Chondrocyte (in vitro differentiated cells): ENCODE data around the gene VWC2. TPM values are rescaled to one million over a fixed set of nuclear protein-coding genes. Genes with fewer than 3 reads are reported as not detected.
"Not testable (repeated sequence)": the region's sequence is repeated elsewhere in the genome, so short reads cannot be mapped to it uniquely, and the experiment has no call there.

ENCODE experiments used
- DNase-seq: peaks from one replicate; pipeline ENCODE4 v3.0.0; 2021; ENCODE audit warnings: mixed read lengths, low spot score
- H3K27ac Mint-ChIP-seq: one replicate; pipeline ENCODE4 v1.8.0; 2021; ENCODE audit warnings: mild to moderate bottlenecking, moderate library complexity, mixed read lengths; ENCODE audit not compliant: unreplicated experiment
- H3K27me3 Mint-ChIP-seq: 2 replicates; pipeline ENCODE4 v1.8.0; 2021; ENCODE audit warnings: low read depth, mixed read lengths
- H3K36me3 Mint-ChIP-seq: 2 replicates; pipeline ENCODE4 v1.8.0; 2021; ENCODE audit warnings: low read depth, mixed read lengths
- H3K4me1 Mint-ChIP-seq: 2 replicates; pipeline ENCODE4 v1.8.0; 2021; ENCODE audit warnings: low read depth, mild to moderate bottlenecking, mixed read lengths
- H3K4me3 Mint-ChIP-seq: one replicate; pipeline ENCODE4 v1.8.0; 2021; ENCODE audit warnings: mild to moderate bottlenecking, moderate library complexity, mixed read lengths; ENCODE audit not compliant: unreplicated experiment
- H3K9me3 Mint-ChIP-seq: 2 replicates; pipeline ENCODE4 v1.8.0; 2021; ENCODE audit warnings: low read depth, mixed read lengths
- total RNA-seq: library from RNA; stranded (reverse); gene quantifications from 3 replicates; pipeline ENCODE4 v1.2.1, GENCODE V29; 2021
- TF ChIP-seq, protein P1 (sequence below): fragments of 200-600 bp; sonication (generic); IDR thresholded peaks from 2 replicates; pipeline ENCODE4 v1.5.0; 2021; ENCODE audit warnings: antibody characterized with exemption, mild to moderate bottlenecking, moderate library complexity

Gene VWC2
- total RNA-seq, 1 donor from 2014 or later, result not detected

DNA sequence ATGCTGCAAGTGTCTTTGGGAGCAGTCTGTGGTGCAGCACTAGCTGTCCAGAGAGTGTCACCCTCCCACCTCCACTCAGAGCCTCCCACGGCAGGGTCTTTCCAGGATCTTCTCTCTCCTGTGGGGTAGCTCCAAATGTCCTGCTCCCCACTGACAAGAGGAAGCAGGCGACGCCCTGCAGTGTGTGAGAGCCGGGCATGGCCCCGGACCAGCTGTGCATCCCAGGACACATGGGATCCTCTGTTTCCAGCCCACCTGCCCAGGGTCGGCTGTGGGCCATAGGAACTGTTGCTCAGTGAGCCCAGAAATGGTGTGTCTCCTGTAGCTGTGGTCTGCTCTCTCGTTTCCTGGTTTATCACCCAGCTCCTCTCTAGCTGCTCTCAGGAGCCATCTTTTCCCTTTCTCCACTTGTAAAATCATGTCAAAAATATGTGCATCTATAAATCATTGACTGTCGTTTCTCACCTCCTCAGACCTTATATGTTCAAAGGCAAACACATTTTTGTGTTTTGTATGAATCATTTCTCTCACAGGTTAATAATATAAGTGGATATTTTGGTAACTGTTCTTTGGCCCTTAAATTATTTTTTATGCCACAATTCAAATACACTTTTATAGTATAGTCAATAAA lies 74.9 kb downstream of the VWC2 start:
- Mint-ChIP-seq H3K4me3 (no peak overlapping the region), H3K27ac (no peak overlapping the region), H3K27me3 (peaks cover 10% of the 10 kb centered on the region), H3K36me3 (no peaks in the 10 kb centered on the region), H3K9me3 (no peaks in the 10 kb centered on the region), H3K4me1 (no peaks in the 10 kb centered on the region)
- TF ChIP-seq, protein P1, sequence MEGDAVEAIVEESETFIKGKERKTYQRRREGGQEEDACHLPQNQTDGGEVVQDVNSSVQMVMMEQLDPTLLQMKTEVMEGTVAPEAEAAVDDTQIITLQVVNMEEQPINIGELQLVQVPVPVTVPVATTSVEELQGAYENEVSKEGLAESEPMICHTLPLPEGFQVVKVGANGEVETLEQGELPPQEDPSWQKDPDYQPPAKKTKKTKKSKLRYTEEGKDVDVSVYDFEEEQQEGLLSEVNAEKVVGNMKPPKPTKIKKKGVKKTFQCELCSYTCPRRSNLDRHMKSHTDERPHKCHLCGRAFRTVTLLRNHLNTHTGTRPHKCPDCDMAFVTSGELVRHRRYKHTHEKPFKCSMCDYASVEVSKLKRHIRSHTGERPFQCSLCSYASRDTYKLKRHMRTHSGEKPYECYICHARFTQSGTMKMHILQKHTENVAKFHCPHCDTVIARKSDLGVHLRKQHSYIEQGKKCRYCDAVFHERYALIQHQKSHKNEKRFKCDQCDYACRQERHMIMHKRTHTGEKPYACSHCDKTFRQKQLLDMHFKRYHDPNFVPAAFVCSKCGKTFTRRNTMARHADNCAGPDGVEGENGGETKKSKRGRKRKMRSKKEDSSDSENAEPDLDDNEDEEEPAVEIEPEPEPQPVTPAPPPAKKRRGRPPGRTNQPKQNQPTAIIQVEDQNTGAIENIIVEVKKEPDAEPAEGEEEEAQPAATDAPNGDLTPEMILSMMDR, result no peak
- DNase-seq, result no peak

DNA sequence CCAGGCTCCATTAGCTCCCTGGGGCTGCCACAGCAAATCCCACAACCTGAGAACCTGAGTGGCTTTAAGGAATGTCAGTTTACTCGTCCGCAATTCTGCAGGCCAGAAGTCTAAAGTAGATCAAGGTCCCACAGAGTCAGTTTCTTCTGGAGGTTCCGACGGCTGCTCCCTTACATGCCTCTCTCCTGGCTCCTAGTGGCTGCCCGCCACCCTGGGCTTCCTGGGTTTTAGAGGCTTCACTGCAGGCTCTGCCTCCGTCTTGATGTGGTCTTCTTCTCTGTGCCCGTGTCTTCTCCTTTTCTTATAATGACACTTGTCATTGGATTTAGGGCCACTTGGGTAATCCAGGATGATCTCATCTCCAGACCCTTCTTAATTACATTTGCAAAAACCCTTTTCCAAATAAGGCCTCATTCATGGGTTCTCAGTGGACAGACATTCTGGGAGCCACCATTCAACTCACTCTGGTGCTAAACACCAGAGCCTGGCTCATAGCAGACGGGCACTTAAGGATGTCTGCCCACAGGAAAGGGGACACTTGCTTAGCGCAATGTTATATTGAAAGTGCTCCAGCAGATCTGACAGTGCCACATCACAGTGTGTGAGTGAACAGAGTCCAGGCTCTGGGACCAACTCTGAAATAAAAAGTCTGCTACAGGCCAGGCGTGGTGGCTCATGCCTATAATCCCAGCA lies 77.6 kb downstream of the VWC2 start:
- no peak overlapping the region for H3K4me3 Mint-ChIP-seq
- TF ChIP-seq, protein P1, result no peak
- no peaks in the 10 kb centered on the region for H3K36me3 Mint-ChIP-seq
- no peak for DNase-seq
- H3K27ac Mint-ChIP-seq, result no peak overlapping the region
- H3K27me3 Mint-ChIP-seq, result peaks cover 12% of the 10 kb centered on the region
- H3K4me1 Mint-ChIP-seq, result no peaks in the 10 kb centered on the region
- H3K9me3 Mint-ChIP-seq, result no peaks in the 10 kb centered on the region

DNA sequence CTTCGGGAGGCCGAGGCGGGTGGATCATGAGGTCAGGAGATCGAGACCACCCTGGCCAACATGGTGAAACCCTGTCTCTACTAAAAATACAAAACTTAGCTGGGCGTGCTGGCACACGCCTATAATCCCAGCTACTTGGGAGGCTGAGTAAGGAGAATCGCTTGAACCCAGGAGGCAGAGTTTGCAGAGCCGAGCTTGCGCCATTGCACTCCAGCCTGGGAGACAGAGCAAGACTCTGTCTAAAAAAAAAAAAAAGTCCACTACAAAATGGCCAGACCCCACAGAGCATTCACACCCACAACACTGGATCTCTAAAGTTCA lies 78.1 kb downstream of the VWC2 start:
- H3K36me3 Mint-ChIP-seq, H3K27me3 Mint-ChIP-seq, DNase-seq, H3K4me3 Mint-ChIP-seq, H3K9me3 Mint-ChIP-seq, H3K4me1 Mint-ChIP-seq, H3K27ac Mint-ChIP-seq: not testable (repeated sequence)

DNA sequence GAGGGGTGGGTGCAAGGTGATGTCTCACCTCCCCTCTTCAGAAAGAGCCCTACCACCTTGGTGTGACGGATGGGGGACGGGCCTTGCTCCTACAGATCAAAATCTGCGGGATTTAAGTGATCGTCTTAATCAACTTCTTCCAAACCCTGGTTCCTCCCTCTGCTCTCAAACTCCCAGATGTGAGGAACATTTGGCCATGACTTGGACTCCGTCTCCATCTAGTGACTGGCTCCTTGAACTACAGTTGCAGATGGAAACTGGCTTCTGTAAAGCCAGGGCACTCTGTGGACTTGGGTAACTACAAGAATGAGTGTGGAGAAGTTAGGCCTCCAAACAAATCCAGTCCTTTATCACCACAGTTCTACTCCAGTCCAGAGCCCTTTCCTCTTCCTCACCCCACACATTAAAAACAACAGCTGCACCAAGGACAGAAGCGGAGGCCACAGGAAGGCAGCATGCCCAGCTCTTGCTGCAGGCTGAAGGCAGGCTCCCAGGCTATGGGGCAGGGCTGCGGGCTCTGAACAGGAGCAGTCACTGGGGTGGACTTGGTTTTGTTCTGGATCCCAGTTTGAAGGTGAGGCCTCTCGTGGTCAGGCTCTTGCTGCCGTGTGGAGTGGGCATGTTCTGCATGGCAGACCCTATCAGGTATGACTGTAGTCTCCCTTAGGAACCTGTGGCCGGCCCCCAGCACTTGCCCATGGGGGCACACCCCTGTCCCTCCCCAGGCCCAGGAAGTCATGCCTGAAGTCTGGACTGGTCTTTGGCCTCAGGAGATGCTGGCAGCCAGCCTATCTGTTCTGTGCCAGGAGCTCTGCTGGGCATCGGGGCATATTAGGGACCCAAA lies 79.4 kb downstream of the VWC2 start:
- Mint-ChIP-seq H3K27me3 (peaks cover 9% of the 10 kb centered on the region), H3K4me1 (no peaks in the 10 kb centered on the region), H3K4me3 (no peak overlapping the region), H3K36me3 (no peaks in the 10 kb centered on the region), H3K9me3 (no peaks in the 10 kb centered on the region), H3K27ac (no peak overlapping the region)
- DNase-seq, result no peak
- TF ChIP-seq, protein P1, result peak; percentile 83

DNA sequence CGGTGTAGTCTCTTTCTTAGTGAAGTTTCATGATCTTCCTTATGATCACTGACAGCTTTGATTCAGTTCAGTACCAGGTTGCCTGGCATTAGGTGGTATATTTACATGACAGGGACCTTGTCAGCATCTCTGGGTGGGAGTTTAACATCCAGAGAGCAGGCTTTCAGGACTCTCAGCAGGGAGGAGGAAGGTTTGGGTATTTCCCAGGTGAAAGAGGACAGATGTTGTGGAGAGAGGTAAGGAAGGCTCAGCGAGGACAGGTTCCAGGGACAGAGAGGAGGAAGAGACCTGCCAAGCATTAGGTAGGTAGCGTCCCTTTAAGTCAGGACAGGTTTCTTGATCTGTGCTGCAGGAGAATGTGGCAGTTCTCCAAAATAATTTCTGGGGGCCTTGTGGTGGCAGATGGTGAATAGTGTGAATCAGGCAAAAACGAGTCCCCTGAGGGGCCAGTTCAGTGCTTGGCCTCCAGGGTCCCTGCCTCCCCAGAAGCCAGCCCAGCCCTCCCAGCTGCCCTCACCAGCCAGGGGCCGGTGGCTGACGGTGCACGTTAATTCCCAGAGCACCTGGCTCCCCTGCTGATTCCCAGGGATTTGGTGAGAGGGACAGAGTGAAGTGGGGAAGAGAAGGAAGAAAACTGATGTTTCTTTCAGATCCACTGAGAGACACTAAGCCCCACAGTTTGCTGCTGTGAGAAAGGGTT lies 82.0 kb downstream of the VWC2 start:
- Mint-ChIP-seq H3K4me1 (no peaks in the 10 kb centered on the region), H3K9me3 (no peaks in the 10 kb centered on the region), H3K27ac (no peak overlapping the region), H3K36me3 (no peaks in the 10 kb centered on the region), H3K4me3 (no peak overlapping the region), H3K27me3 (peaks cover 7% of the 10 kb centered on the region)
- TF ChIP-seq, protein P1, result no peak
- no peak for DNase-seq
